PC-3 (cell line): ENCODE data around the gene SLC25A21. TPM values are rescaled to one million over a fixed set of nuclear protein-coding genes. Genes with fewer than 3 reads are reported as not detected.

Experiments used
- ATAC-seq: fragments of 200-7000 bp; cut with Tn5 transposase; 2 replicates; pipeline ENCODE4 v1.9.1; 2020; ENCODE audit warnings: mild to moderate bottlenecking, moderate library complexity
- BruUV-seq: library from RNA; stranded (reverse); fragments of 400-500 nt; replicated peaks from 2 replicates; lab custom pipeline; 2021; lab: Mats Ljungman, UMichigan
- CTCF ChIA-PET: fragments of 300-600 bp; sonication (Branson Sonifier 250); formaldehyde crosslinking; loops from one replicate; lab custom pipeline; 2022; ENCODE audit warnings: antibody characterized with exemption; lab: Charles Lee
- POLR2A ChIA-PET: fragments of 300-600 bp; sonication (Branson Sonifier 250); formaldehyde crosslinking; loops from one replicate; lab custom pipeline; 2022; ENCODE audit warnings: antibody characterized with exemption; ENCODE audit not compliant: unreplicated experiment; lab: Charles Lee
- DNase-seq: peaks from one replicate; pipeline ENCODE4 v3.0.0-alpha.2; 2015
- H2AFZ ChIP-seq: fragments of 300-600 bp; sonication (generic); 2 replicates; pipeline ENCODE4 v1.6.0; 2016; ENCODE audit warnings: antibody characterized with exemption, low read length
- H3F3A ChIP-seq: fragments of 300-600 bp; sonication (generic); one replicate; pipeline ENCODE4 v1.6.0; 2017; ENCODE audit warnings: antibody characterized with exemption, low read length, control low read depth, mild to moderate bottlenecking; ENCODE audit not compliant: unreplicated experiment
- H3K27ac ChIP-seq: fragments of 300-600 bp; sonication (generic); 2 replicates; pipeline ENCODE4 v1.5.1; 2016; ENCODE audit warnings: mild to moderate bottlenecking, low read length
- H3K27me3 ChIP-seq: fragments of 300-600 bp; sonication (generic); 2 replicates; pipeline ENCODE4 v1.6.1; 2016; ENCODE audit warnings: low read length, mixed read lengths
- H3K36me3 ChIP-seq: fragments of 300-600 bp; sonication (generic); 2 replicates; pipeline ENCODE4 v1.6.1; 2016; ENCODE audit warnings: low read depth, mixed run types, low read length, mixed read lengths
- H3K4me1 ChIP-seq: fragments of 300-600 bp; sonication (generic); 2 replicates; pipeline ENCODE4 v1.5.1; 2016; ENCODE audit warnings: low read length; ENCODE audit not compliant: insufficient read depth
- H3K4me2 ChIP-seq: fragments of 300-600 bp; sonication (generic); 2 replicates; pipeline ENCODE4 v1.6.0; 2016; ENCODE audit warnings: low read length
- H3K4me3 ChIP-seq: fragments of 300-600 bp; sonication (generic); 2 replicates; pipeline ENCODE4 v1.5.1; 2016; ENCODE audit warnings: mild to moderate bottlenecking, low read length, mixed read lengths
- H3K79me2 ChIP-seq: fragments of 300-600 bp; sonication (generic); 2 replicates; pipeline ENCODE4 v1.6.1; 2017; ENCODE audit warnings: low read length, mixed read lengths
- H3K9ac ChIP-seq: fragments of 300-600 bp; sonication (generic); 2 replicates; pipeline ENCODE4 v1.6.0; 2016; ENCODE audit warnings: mild to moderate bottlenecking, low read length
- H3K9me2 ChIP-seq: fragments of 300-600 bp; sonication (generic); replicated peaks from 2 replicates; pipeline ENCODE4 v1.6.1; 2016; ENCODE audit warnings: mixed run types, low read length, mixed read lengths
- H3K9me3 ChIP-seq: fragments of 300-600 bp; sonication (generic); 2 replicates; pipeline ENCODE4 v1.6.1; 2016; ENCODE audit warnings: low read length, mixed read lengths
- H4K20me1 ChIP-seq: fragments of 300-600 bp; sonication (generic); 2 replicates; pipeline ENCODE4 v1.6.1; 2016; ENCODE audit warnings: low read length, mixed read lengths
- EZH2 ChIP-seq: fragments of 300-600 bp; sonication (generic); IDR thresholded peaks from one replicate; pipeline ENCODE4 v1.6.1; 2017; ENCODE audit warnings: antibody characterized with exemption, mild to moderate bottlenecking, low read length; ENCODE audit not compliant: unreplicated experiment
- EZH2phosphoT487 ChIP-seq: fragments of 300-600 bp; sonication (generic); IDR thresholded peaks from 2 replicates; pipeline ENCODE4 v1.6.1; 2018; ENCODE audit warnings: mild to moderate bottlenecking, antibody characterized with exemption, low read length, borderline replicate concordance
- intact Hi-C: fragments of 100-400 bp; cut with micrococcal nuclease; formaldehyde crosslinking; loops from 2 replicates; pipeline ENCODE4 v1.9.0; 2023
- total RNA-seq: library from RNA; depleted of rRNA; stranded (reverse); fragments of >200 nt; gene quantifications from 2 replicates; pipeline ENCODE4 v1.2.3, GENCODE V29; 2014
- TF ChIP-seq, protein P1 (sequence below): fragments of 300-600 bp; sonication (generic); conservative IDR thresholded peaks from 2 replicates; pipeline ENCODE4 v1.5.1; 2017; ENCODE audit warnings: antibody characterized with exemption, low read depth, mild to moderate bottlenecking, low read length

The SLC25A21 gene
- total RNA-seq, 1 experiment from 2014 or later: 0.87 TPM

DNA sequence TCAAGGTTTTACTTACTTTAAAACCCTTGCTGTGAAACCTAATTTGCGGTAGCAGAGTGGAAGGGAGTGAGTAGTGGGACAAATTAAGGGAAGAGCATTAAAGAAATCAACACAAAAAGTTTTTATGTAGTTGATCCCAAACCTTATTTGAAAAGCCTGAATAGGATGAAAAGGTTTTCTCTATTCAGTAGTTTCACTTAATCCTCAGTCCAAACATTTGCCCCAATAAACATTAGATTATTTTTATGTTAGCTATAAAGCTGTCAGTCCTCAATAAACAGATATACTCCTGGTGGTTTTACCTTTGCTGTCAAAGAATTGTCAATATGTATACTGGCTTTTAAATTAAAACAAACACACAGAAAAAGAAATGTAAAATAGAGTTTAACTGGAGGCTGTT is 374.8 kb downstream of the SLC25A21 start:
- no peak overlapping the region for H3K4me3 ChIP-seq
- DNase-seq (no peak), ATAC-seq (no peak)
- no peaks in the 10 kb centered on the region for H3K79me2 ChIP-seq
- no peak overlapping the region for H3K4me2 ChIP-seq
- H3F3A ChIP-seq: no peaks in the 10 kb centered on the region
- H3K27ac ChIP-seq: no peak overlapping the region
- no peaks in the 10 kb centered on the region for H4K20me1 ChIP-seq
- no TSS peak for BruUV-seq
- no peaks in the 10 kb centered on the region for H3K27me3 ChIP-seq
- no peaks in the 10 kb centered on the region for H3K9me3 ChIP-seq
- ChIA-PET POLR2A (no interaction called here), CTCF (no interaction called here)
- no peaks in the 10 kb centered on the region for H3K36me3 ChIP-seq
- no peak overlapping the region for H3K9ac ChIP-seq
- H3K9me2 ChIP-seq: no peaks in the 10 kb centered on the region
- H3K4me1 ChIP-seq: no peaks in the 10 kb centered on the region
- H2AFZ ChIP-seq: no peak overlapping the region
- no peak for TF ChIP-seq EZH2phosphoT487
- intact Hi-C loops: no loop called here

- no peak for DNase-seq
- Histone ChIP-seq H2AFZ (no peak overlapping the region), H3K4me1 (peaks cover 12% of the 10 kb centered on the region), H4K20me1 (no peaks in the 10 kb centered on the region), H3K27ac (no peak overlapping the region), H3K27me3 (no peaks in the 10 kb centered on the region), H3K9ac (no peak overlapping the region), H3F3A (no peaks in the 10 kb centered on the region), H3K4me3 (no peak overlapping the region), H3K4me2 (no peak overlapping the region), H3K9me3 (no peaks in the 10 kb centered on the region), H3K9me2 (no peaks in the 10 kb centered on the region), H3K36me3 (no peaks in the 10 kb centered on the region), H3K79me2 (no peaks in the 10 kb centered on the region)
- CTCF ChIA-PET: no interaction called here
- intact Hi-C loops: no loop called here
- no TSS peak for BruUV-seq
- no peak for ATAC-seq
- POLR2A ChIA-PET: interaction anchor here (0.5 kb wide), 1 partner anchor 137 kb away, joined by 4 read pairs; no protein-coding TSS in a partner anchor
- TF ChIP-seq, protein P1, sequence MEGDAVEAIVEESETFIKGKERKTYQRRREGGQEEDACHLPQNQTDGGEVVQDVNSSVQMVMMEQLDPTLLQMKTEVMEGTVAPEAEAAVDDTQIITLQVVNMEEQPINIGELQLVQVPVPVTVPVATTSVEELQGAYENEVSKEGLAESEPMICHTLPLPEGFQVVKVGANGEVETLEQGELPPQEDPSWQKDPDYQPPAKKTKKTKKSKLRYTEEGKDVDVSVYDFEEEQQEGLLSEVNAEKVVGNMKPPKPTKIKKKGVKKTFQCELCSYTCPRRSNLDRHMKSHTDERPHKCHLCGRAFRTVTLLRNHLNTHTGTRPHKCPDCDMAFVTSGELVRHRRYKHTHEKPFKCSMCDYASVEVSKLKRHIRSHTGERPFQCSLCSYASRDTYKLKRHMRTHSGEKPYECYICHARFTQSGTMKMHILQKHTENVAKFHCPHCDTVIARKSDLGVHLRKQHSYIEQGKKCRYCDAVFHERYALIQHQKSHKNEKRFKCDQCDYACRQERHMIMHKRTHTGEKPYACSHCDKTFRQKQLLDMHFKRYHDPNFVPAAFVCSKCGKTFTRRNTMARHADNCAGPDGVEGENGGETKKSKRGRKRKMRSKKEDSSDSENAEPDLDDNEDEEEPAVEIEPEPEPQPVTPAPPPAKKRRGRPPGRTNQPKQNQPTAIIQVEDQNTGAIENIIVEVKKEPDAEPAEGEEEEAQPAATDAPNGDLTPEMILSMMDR: no peak
- no peak for TF ChIP-seq EZH2phosphoT487
- TF ChIP-seq EZH2: no peak
These were observed 381.0 kb downstream of the SLC25A21 start for GRCh38 chr14:36791402-36791801.

DNA sequence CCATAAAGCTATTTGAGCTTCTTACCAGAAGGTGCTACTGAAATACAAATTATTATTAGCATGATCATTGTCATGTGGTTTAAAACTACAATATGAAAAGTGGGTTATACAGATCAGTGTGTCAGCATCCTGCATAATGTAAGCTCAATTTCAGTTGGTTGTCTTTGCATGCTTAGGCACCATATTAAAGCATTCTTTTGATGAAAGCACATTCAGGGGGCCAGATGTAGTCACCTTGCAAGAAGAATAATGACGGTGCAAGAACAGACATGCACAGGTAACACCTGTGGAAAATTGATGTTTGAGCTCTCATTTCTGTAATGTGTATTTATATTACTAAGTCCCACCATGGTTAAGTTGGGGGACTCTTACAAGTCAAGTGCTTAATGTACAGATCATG is 386.9 kb downstream of the SLC25A21 start:
- ATAC-seq (no peak), DNase-seq (no peak)
- no peaks in the 10 kb centered on the region for H3K9me2 ChIP-seq
- no peaks in the 10 kb centered on the region for H3K27me3 ChIP-seq
- POLR2A ChIA-PET: no interaction called here
- H4K20me1 ChIP-seq: no peaks in the 10 kb centered on the region
- H3K9me3 ChIP-seq: no peaks in the 10 kb centered on the region
- CTCF ChIA-PET: no interaction called here
- intact Hi-C loops: no loop called here
- no peak overlapping the region for H3K4me3 ChIP-seq
- no TSS peak for BruUV-seq
- H3K9ac ChIP-seq: no peak overlapping the region
- no peaks in the 10 kb centered on the region for H3K36me3 ChIP-seq
- no peaks in the 10 kb centered on the region for H3F3A ChIP-seq
- no peak overlapping the region for H2AFZ ChIP-seq
- TF ChIP-seq EZH2phosphoT487 (no peak), EZH2 (no peak)
- TF ChIP-seq, protein P1: no peak
- H3K79me2 ChIP-seq: no peaks in the 10 kb centered on the region
- peaks cover 12% of the 10 kb centered on the region for H3K4me1 ChIP-seq
- no peak overlapping the region for H3K4me2 ChIP-seq
- no peak overlapping the region for H3K27ac ChIP-seq
